PC-3 (cell line): ENCODE results near the gene DOCK10.

Experiments
- EZH2 ChIP-seq: fragments of 300-600 bp; sonication (generic); IDR thresholded peaks from one replicate; pipeline ENCODE4 v1.6.1; 2017; ENCODE audit warnings: antibody characterized with exemption, mild to moderate bottlenecking, low read length; ENCODE audit not compliant: unreplicated experiment
- EZH2phosphoT487 ChIP-seq: fragments of 300-600 bp; sonication (generic); IDR thresholded peaks from 2 replicates; pipeline ENCODE4 v1.6.1; 2018; ENCODE audit warnings: mild to moderate bottlenecking, antibody characterized with exemption, low read length, borderline replicate concordance
- TF ChIP-seq, protein P1 (sequence below): fragments of 300-600 bp; sonication (generic); conservative IDR thresholded peaks from 2 replicates; pipeline ENCODE4 v1.5.1; 2017; ENCODE audit warnings: antibody characterized with exemption, low read depth, mild to moderate bottlenecking, low read length

DNA sequence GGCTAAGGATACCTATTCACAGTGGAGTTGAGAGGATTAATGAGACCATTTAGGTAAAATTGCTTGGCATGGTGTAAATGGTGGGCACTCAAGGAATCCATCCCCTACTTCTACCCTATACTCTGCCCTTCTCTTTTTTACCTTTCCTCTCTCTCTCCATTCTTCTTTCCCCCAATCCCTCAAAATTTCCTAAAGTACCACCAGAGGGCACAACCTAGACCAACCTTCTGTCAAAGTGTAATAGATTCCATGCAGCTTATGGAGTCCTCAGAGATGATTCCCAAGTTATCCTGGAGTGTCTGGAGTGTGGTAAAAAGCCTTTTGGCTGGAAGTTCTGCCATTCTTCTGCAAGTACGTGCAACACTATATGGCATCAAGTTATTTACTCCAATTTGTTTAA is 293.1 kb downstream of the DOCK10 start:
- TF ChIP-seq, protein P1, sequence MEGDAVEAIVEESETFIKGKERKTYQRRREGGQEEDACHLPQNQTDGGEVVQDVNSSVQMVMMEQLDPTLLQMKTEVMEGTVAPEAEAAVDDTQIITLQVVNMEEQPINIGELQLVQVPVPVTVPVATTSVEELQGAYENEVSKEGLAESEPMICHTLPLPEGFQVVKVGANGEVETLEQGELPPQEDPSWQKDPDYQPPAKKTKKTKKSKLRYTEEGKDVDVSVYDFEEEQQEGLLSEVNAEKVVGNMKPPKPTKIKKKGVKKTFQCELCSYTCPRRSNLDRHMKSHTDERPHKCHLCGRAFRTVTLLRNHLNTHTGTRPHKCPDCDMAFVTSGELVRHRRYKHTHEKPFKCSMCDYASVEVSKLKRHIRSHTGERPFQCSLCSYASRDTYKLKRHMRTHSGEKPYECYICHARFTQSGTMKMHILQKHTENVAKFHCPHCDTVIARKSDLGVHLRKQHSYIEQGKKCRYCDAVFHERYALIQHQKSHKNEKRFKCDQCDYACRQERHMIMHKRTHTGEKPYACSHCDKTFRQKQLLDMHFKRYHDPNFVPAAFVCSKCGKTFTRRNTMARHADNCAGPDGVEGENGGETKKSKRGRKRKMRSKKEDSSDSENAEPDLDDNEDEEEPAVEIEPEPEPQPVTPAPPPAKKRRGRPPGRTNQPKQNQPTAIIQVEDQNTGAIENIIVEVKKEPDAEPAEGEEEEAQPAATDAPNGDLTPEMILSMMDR, result peak; percentile 54; the same call in 1 of the 2 replicates
- no peak for TF ChIP-seq EZH2
- TF ChIP-seq EZH2phosphoT487, result no peak
